ENCODE data around the gene PIK3R6.

Gene PIK3R6

DNA sequence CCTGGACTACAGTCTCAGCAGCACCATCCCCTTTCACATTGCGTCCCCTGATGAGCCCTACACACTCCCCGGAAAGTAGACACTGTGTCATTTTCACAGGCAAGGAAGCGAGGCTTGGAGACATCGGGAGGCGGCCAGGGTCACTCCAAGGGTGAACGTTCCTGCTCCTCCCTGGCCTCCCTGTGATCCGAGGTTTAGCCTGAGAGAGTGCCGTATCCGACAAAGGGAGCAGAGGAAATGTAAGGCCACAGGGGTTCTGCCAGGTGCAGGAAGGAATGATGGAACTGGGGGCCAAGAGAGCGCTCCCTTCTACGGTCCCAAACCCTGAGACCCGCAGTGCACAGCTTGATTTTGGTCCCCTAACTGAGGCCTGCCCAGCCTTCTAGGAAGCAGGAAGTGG is 8.0 kb upstream of the PIK3R6 start:
- Histone ChIP-seq H3K4me3 (no peak overlapping the region), H3K27ac (no peak overlapping the region), H3K27me3 (peaks cover 0 to 33% of the 10 kb centered on the region in 2 donors), H3K36me3 (no peaks in the 10 kb centered on the region), H3K4me1 (no peaks in the 10 kb centered on the region), H3K9me3 (no peaks in the 10 kb centered on the region)
- intact Hi-C loops (cut with DNase I; ENCODE audit: low total_unique reads): no loop called here
- no peak for DNase-seq
- TF ChIP-seq, protein P1, sequence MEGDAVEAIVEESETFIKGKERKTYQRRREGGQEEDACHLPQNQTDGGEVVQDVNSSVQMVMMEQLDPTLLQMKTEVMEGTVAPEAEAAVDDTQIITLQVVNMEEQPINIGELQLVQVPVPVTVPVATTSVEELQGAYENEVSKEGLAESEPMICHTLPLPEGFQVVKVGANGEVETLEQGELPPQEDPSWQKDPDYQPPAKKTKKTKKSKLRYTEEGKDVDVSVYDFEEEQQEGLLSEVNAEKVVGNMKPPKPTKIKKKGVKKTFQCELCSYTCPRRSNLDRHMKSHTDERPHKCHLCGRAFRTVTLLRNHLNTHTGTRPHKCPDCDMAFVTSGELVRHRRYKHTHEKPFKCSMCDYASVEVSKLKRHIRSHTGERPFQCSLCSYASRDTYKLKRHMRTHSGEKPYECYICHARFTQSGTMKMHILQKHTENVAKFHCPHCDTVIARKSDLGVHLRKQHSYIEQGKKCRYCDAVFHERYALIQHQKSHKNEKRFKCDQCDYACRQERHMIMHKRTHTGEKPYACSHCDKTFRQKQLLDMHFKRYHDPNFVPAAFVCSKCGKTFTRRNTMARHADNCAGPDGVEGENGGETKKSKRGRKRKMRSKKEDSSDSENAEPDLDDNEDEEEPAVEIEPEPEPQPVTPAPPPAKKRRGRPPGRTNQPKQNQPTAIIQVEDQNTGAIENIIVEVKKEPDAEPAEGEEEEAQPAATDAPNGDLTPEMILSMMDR (IDR thresholded peaks at IDR 0.05): no peak

- Histone ChIP-seq H3K27me3 (peaks cover 0 to 33% of the 10 kb centered on the region in 2 donors), H3K9me3 (no peaks in the 10 kb centered on the region), H3K4me3 (no peak overlapping the region), H3K4me1 (no peaks in the 10 kb centered on the region), H3K36me3 (no peaks in the 10 kb centered on the region), H3K27ac (no peak overlapping the region)
- no peak for DNase-seq
- TF ChIP-seq, protein P1 (IDR thresholded peaks at IDR 0.05): no peak
- intact Hi-C loops (cut with DNase I; ENCODE audit: low total_unique reads): no loop called here
These were observed 6.6 kb upstream of the PIK3R6 start for GRCh38 chr17:8873801-8874715.

DNA sequence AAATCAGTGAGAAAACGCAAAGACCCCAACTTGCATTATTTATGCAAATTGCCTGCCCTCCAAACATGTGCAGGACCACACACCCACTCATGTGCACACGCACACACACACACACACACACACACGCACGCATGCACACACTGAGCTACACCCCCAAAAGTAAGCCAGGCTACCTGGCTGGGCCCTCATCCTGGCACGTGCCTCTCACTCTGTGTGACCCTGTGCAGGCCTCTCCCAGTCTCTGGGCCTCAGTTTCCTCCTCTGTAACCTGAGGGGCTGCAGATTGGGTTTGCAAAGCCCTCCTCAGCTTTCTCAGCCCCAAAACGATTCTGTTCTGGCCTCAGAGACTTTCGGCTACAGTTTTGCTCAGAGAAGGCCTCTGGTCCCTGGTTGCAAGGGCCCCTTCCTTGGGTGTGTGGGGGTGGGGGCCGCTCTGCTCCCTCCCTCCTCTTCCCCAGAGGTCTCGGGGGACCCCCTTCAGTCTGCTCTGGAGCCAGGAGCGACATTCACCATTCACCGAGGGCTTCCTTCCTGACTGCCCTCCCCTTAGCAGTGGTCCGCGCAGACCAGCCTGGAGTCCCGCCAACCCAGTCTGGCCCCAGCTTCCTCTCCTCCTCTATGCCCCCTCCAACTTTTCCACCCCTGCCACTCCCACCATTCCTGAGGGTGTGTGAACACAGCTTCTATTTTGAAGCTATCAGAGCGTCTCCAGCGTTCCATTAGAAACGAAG is 5.4 kb upstream of the PIK3R6 start:
- Histone ChIP-seq H3K36me3 (no peaks in the 10 kb centered on the region), H3K27me3 (peaks cover 0 to 27% of the 10 kb centered on the region in 2 donors), H3K27ac (no peak overlapping the region), H3K9me3 (no peaks in the 10 kb centered on the region), H3K4me3 (no peak overlapping the region), H3K4me1 (no peaks in the 10 kb centered on the region)
- intact Hi-C loops (cut with DNase I; ENCODE audit: low total_unique reads): no loop called here
- TF ChIP-seq, protein P1 (IDR thresholded peaks at IDR 0.05): no peak
- DNase-seq: no peak

DNA sequence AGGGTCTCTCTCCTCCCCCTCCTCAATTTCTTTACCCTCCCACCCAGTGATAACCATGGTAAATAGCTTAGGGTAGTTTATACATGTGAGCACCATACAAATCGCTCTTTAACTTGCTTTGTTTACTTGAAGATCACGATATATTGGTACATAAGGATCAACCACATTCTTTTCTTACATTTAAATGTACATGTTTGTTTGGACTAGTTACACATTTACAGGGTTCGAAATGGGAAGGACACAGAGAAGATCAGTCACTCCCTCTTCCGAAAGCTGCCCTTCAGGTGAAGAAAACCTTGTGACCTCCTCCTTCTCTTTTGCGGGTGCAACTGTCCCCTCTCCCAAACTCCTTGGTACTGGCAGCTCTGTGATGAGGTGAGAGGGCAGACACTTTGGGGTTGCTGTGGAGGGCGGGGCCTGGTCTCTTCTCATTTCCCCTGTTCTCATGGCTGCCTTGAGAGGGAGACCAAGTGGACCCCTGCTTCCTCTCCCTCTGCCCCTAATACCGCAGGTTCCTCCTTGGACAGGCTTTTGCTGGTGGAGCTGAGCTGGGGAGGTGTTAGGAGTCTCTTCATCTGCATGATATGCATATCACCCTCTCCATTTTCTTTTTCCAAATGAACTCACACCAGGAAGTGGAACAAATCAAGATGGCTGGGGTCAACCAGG is 4.7 kb upstream of the PIK3R6 start:
- no peak overlapping the region for H3K4me3 ChIP-seq
- TF ChIP-seq, protein P1 (IDR thresholded peaks at IDR 0.05): no peak
- no peak for DNase-seq
- no peaks in the 10 kb centered on the region for H3K9me3 ChIP-seq
- intact Hi-C loops (cut with DNase I; ENCODE audit: low total_unique reads): no loop called here
- no peaks in the 10 kb centered on the region for H3K36me3 ChIP-seq
- no peaks in the 10 kb centered on the region for H3K4me1 ChIP-seq
- H3K27ac ChIP-seq: no peak overlapping the region
- H3K27me3 ChIP-seq: peaks cover 0 to 26% of the 10 kb centered on the region in 2 donors

- TF ChIP-seq, protein P1 (IDR thresholded peaks at IDR 0.05): no peak
- H3K27me3 ChIP-seq: peaks cover 0 to 26% of the 10 kb centered on the region in 2 donors
- H3K4me1 ChIP-seq: no peaks in the 10 kb centered on the region
- H3K4me3 ChIP-seq: no peak overlapping the region
- H3K36me3 ChIP-seq: no peaks in the 10 kb centered on the region
- no peak overlapping the region for H3K27ac ChIP-seq
- intact Hi-C loops (cut with DNase I; ENCODE audit: low total_unique reads): no loop called here
- no peak for DNase-seq
- no peaks in the 10 kb centered on the region for H3K9me3 ChIP-seq
These were observed 3.7 kb upstream of the PIK3R6 start for GRCh38 chr17:8871081-8871581.

Data from tibial artery (tissue), 4 donors.